Measurements from ENCODE around the gene NRCAM. TPM values are rescaled to one million over a fixed set of nuclear protein-coding genes. Genes with fewer than 3 reads are reported as not detected.

Gene NRCAM
- total and polyA plus RNA-seq, 7 donors: 1.3 to 3.9 (median 1.8) TPM; not detected in 2

DNA sequence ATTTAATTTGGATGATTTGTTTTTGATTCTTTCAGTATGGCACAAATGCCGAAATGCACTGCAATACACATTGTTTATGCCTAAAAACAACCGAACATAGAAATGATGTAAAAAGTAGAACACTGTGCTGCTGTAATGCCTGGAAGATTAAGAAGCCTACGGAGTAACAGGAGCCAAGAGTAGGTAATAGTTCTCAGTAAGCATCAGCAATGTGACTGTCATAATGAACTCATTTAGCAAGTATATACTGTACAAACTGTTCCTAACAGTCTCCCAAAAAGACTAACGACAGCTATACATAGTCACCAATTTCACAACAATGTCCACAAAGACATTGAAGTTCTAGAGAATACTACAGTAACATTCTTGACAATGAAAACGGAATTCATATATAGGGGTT, 307.1 kb downstream of the NRCAM start:
- Histone ChIP-seq H3K4me3 (no peak overlapping the region), H3K27me3 (no peaks in the 10 kb centered on the region), H3K27ac (no peak overlapping the region), H3K9me3 (no peaks in the 10 kb centered on the region), H3K4me1 (peaks cover 0 to 26% (median 16%) of the 10 kb centered on the region in 4 donors), H3K36me3 (no peaks in the 10 kb centered on the region)
- no peak for DNase-seq
- WGBS, 2 donors: 84 to 85% methylated on average over 5 of the region's 5 CpGs
- TF ChIP-seq POLR2AphosphoS5 (IDR thresholded peaks at IDR 0.05) (no peak), EP300 (IDR thresholded peaks at IDR 0.05) (no peak), POLR2A (IDR thresholded peaks at IDR 0.05) (no peak)
- TF ChIP-seq, protein P1, sequence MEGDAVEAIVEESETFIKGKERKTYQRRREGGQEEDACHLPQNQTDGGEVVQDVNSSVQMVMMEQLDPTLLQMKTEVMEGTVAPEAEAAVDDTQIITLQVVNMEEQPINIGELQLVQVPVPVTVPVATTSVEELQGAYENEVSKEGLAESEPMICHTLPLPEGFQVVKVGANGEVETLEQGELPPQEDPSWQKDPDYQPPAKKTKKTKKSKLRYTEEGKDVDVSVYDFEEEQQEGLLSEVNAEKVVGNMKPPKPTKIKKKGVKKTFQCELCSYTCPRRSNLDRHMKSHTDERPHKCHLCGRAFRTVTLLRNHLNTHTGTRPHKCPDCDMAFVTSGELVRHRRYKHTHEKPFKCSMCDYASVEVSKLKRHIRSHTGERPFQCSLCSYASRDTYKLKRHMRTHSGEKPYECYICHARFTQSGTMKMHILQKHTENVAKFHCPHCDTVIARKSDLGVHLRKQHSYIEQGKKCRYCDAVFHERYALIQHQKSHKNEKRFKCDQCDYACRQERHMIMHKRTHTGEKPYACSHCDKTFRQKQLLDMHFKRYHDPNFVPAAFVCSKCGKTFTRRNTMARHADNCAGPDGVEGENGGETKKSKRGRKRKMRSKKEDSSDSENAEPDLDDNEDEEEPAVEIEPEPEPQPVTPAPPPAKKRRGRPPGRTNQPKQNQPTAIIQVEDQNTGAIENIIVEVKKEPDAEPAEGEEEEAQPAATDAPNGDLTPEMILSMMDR (IDR thresholded peaks at IDR 0.05): no peak
- intact Hi-C loops (cut with DNase I): loop anchor here (2.0 to 5.0 kb wide), 5 partner anchors 147 to 686 kb away; partner anchors contain the start of genes CBLL1, DLD and LAMB1

DNA sequence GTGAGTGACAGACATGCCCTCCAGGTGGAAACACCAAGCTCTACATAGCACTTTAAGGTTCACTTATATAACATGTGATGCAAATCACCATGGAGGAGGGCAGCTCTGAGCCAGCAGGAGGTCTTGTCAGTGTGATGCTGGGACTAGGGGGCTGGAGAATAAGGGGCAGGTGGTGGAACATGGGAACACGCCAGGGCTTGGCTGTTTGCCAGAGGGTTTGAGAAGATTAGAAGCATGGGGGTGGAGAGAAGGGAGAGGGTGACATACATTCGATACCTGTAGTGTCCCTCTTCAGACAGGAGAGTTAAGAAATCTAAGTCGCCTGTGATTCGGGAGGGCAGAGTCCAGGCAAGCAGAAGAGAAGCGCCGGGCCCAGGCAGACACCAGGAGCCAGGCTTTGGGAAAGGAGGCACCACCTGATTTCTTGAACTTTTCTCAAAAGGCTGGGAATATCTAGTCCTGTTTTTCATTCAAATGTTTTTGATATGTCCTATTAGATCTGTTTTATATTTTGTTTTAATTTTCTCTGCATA, 309.1 kb downstream of the NRCAM start:
- no peak overlapping the region for H3K4me3 ChIP-seq
- H3K9me3 ChIP-seq: no peaks in the 10 kb centered on the region
- no peaks in the 10 kb centered on the region for H3K27me3 ChIP-seq
- no peak overlapping the region for H3K27ac ChIP-seq
- intact Hi-C loops (cut with DNase I): loop anchor here (5.0 kb wide), 4 partner anchors 145 to 405 kb away; partner anchors contain the start of genes CBLL1, DLD and LAMB1
- TF ChIP-seq POLR2AphosphoS5 (IDR thresholded peaks at IDR 0.05) (no peak), EP300 (IDR thresholded peaks at IDR 0.05) (no peak), POLR2A (IDR thresholded peaks at IDR 0.05) (no peak)
- TF ChIP-seq, protein P1 (IDR thresholded peaks at IDR 0.05): no peak
- H3K4me1 ChIP-seq: peaks cover 0 to 26% (median 16%) of the 10 kb centered on the region in 4 donors
- H3K36me3 ChIP-seq: no peaks in the 10 kb centered on the region
- no peak for DNase-seq
- WGBS, 2 donors: 67 to 86% methylated on average over 6 of the region's 6 CpGs

DNA sequence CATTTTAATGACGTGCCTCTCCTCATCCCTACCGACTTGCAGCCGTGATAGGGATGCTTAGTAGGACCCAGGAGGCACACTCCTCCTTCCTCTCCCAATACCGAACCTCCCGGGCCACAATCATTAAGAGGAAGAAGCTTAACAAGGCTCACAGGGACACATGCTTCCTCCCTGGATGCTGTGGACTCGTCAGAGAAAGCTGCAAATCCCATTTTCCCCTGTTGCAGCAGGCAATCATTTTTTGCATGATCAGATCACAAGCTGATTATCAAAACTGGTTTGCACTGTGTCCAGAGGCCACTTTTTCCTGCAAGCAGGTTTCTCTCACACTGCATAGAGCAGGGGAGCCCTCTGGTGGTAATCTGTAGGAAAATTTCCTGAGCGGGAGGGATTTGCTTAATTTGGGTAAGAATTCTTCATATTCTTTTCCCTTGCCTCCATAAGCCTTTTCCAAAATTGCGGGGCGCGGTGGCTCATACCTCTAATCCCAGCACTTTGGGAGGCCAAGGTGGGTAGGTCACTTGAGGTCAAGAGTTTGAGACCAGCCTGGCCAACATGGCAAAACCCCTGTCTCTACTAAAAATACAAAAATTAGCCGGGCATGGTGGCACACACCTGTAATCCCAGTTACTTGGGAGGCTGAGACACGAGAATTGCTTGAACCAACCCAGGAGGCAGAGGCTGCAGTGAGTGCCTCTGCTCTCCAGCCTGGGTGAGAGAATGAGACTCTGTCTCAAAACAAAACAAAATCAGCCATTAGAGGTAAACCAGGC, 310.0 kb downstream of the NRCAM start:
- H3K9me3 ChIP-seq: no peaks in the 10 kb centered on the region
- H3K27ac ChIP-seq: peak overlapping the region in 2 of 4 donors; percentile 16 to 41
- peak; percentile 78 for DNase-seq
- TF ChIP-seq POLR2A (IDR thresholded peaks at IDR 0.05) (no peak), POLR2AphosphoS5 (IDR thresholded peaks at IDR 0.05) (peak in 1 of 4 donors; percentile 30)
- TF ChIP-seq, protein P1 (IDR thresholded peaks at IDR 0.05): peak; percentile 80 to 93 (median 88)
- peaks cover 0 to 26% (median 16%) of the 10 kb centered on the region in 4 donors for H3K4me1 ChIP-seq
- 10 to 15% methylated on average over 12 of the region's 12 CpGs for WGBS, 2 donors
- intact Hi-C loops (cut with DNase I): loop anchor here (5.0 kb wide), 4 partner anchors 144 to 404 kb away; partner anchors contain the start of genes CBLL1, DLD and LAMB1
- no peaks in the 10 kb centered on the region for H3K27me3 ChIP-seq
- no peaks in the 10 kb centered on the region for H3K36me3 ChIP-seq
- peak overlapping the region in 3 of 4 donors; percentile 13 to 31 (median 28) for H3K4me3 ChIP-seq

DNA sequence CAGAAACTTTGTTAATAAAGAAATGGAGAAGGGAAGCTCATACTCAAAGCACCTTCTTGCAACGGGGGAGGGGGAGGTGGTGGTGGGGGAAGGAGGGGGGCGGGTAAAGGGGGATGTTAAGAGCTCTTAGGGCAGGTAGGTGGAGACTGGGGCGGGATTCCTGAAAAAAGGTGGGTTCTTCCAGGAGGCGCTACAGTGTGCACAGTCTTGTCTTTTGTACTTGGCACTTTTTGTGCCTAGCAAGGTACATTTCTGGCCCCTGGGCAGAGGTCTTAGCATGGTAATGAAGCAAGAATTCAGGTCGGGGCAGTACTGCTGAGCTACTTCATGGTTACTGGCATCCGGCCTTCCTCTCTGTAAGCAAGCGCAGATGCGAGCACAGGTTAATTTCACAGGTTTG, 310.8 kb downstream of the NRCAM start:
- Histone ChIP-seq H3K4me1 (peaks cover 0 to 26% (median 16%) of the 10 kb centered on the region in 4 donors), H3K9me3 (no peaks in the 10 kb centered on the region), H3K27ac (peak overlapping the region in 3 of 4 donors; percentile 26 to 54 (median 33)), H3K4me3 (no peak overlapping the region), H3K36me3 (no peaks in the 10 kb centered on the region), H3K27me3 (no peaks in the 10 kb centered on the region)
- WGBS, 2 donors: 83 to 85% methylated on average over 8 of the region's 8 CpGs
- intact Hi-C loops (cut with DNase I): loop anchor here (5.0 kb wide), 4 partner anchors 143 to 403 kb away; partner anchors contain the start of genes CBLL1, DLD and LAMB1
- TF ChIP-seq EP300 (IDR thresholded peaks at IDR 0.05): no peak
- TF ChIP-seq POLR2A (IDR thresholded peaks at IDR 0.05): no peak
- no peak for TF ChIP-seq POLR2AphosphoS5 (IDR thresholded peaks at IDR 0.05)
- TF ChIP-seq, protein P1 (IDR thresholded peaks at IDR 0.05): no peak
- no peak for DNase-seq

All from sigmoid colon (tissue), 7 donors.